Upper lobe of left lung (tissue), 6 donors: ENCODE measurements around the gene CCDC178. TPM values are rescaled to one million over a fixed set of nuclear protein-coding genes. Genes with fewer than 3 reads are reported as not detected.
"Not testable (repeated sequence)": the region's sequence is repeated elsewhere in the genome, so short reads cannot be mapped to it uniquely, and the experiment has no call there.

Source experiments
- ATAC-seq, 2 donors: fragments of 200-7000 bp; cut with Tn5 transposase; one replicate each; pipeline ENCODE4 v1.9.1; 2022; ENCODE audit warnings: mild to moderate bottlenecking in 2 of 2, moderate library complexity in 2 of 2; ENCODE audit not compliant: low FRiP score in 2 of 2
- DNase-seq, 2 donors: peaks; one replicate each; pipeline ENCODE4 v3.0.0-alpha.2; 2019 to 2020
- H3K27ac ChIP-seq, 4 donors: fragments of 200-600 bp; sonication (generic); one replicate each; pipeline ENCODE4 v1.5.1; 2016 to 2019
- H3K27me3 ChIP-seq, 4 donors: fragments of 200-600 bp; sonication (generic); one replicate each; pipeline ENCODE4 v1.5.1; 2017 to 2019
- H3K36me3 ChIP-seq, 4 donors: fragments of 200-600 bp; sonication (generic); one replicate each; pipeline ENCODE4 v1.5.1; 2016 to 2019
- H3K4me1 ChIP-seq, 4 donors: fragments of 200-600 bp; sonication (generic); one replicate each; pipeline ENCODE4 v1.5.1; 2018 to 2019
- H3K4me3 ChIP-seq, 4 donors: fragments of 200-600 bp; sonication (generic); one replicate each; pipeline ENCODE4 v1.5.1; 2017 to 2019; ENCODE audit warnings: mild to moderate bottlenecking in 2 of 4, moderate library complexity in 1 of 4
- H3K9me3 ChIP-seq, 4 donors: fragments of 200-600 bp; sonication (generic); one replicate each; pipeline ENCODE4 v1.5.1; 2018 to 2019
- EP300 ChIP-seq, 4 donors: sonication (generic); formaldehyde crosslinking; IDR thresholded peaks; one replicate each; pipeline ENCODE4 v1.5.1; 2017; ENCODE audit warnings: antibody characterized with exemption in 4 of 4, control low read depth in 2 of 4
- POLR2A ChIP-seq, 4 donors: fragments of 450-650 bp; IDR thresholded peaks; one replicate each; pipeline ENCODE4 v1.5.1; 2016 to 2017; ENCODE audit warnings: antibody characterized with exemption in 4 of 4, mild to moderate bottlenecking in 2 of 4
- POLR2AphosphoS5 ChIP-seq, 2 donors: sonication (generic); formaldehyde crosslinking; IDR thresholded peaks; one replicate each; pipeline ENCODE4 v1.5.1; 2017; ENCODE audit warnings: antibody characterized with exemption in 2 of 2
- WGBS, 2 donors: methylation state at CpG; one replicate each; pipeline ENCODE4 v1.1.5; 2017 to 2018; 5-methylcytosine and 5-hydroxymethylcytosine counted together
- total RNA-seq, 6 donors: library from RNA; depleted of rRNA in 4 of 6; stranded (reverse); fragments of >200 nt in 4 of 6; gene quantifications; one replicate each; pipeline versions ENCODE4 v1.1.0 to v1.2.1, GENCODE V29; 2016 to 2021
- TF ChIP-seq, protein P1 (sequence below), 6 experiments: fragments of 450-650 bp in 4 of 6; fragments of 200-600 bp in 2 of 6; sonication (generic) in 2 of 6; IDR thresholded peaks; one replicate each; pipeline ENCODE4 v1.5.1; 2016 to 2019; ENCODE audit warnings: antibody characterized with exemption in 6 of 6
- donor health status: DM: no; HTN: no; CAD: no; lungs with moderate emphysema.
- donor health status: DM: no; HTN: yes; CAD: no; lungs with severe emphysema.

The CCDC178 gene
- total RNA-seq, 6 donors from 2014 or later, result 0.89 to 1.4 TPM; not detected in 4

DNA sequence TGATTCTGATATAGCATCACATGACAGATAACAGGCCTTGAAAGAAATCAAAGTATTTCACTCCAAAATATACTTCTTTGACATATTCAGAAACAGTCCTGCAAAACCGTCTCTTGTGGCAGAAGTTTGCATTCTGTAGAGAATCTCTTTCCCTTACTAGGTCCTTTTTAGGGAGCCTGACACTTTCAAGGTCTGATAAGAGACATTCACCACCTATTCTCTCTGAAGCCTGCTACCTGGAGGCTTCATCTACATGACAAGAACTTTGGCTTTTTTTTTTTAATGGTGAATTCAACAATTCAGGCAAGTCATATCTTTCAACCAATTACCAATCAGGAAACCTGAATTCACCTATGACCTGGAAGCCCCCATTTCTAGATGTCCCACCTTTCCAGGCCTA, 83.8 kb downstream of the CCDC178 start:
- Histone ChIP-seq H3K4me3 (no peak overlapping the region), H3K27ac (no peak overlapping the region), H3K27me3 (no peaks in the 10 kb centered on the region), H3K9me3 (peaks cover 0 to 4% (median 2%) of the 10 kb centered on the region in 4 donors), H3K36me3 (no peaks in the 10 kb centered on the region), H3K4me1 (no peaks in the 10 kb centered on the region)
- 86 to 96% methylated on average over 1 of the region's 1 CpG for WGBS, 2 donors
- ATAC-seq, result no peak
- DNase-seq, result no peak
- TF ChIP-seq POLR2A (IDR thresholded peaks at IDR 0.05) (no peak), EP300 (IDR thresholded peaks at IDR 0.05) (no peak), POLR2AphosphoS5 (IDR thresholded peaks at IDR 0.05) (no peak)
- TF ChIP-seq, protein P1, sequence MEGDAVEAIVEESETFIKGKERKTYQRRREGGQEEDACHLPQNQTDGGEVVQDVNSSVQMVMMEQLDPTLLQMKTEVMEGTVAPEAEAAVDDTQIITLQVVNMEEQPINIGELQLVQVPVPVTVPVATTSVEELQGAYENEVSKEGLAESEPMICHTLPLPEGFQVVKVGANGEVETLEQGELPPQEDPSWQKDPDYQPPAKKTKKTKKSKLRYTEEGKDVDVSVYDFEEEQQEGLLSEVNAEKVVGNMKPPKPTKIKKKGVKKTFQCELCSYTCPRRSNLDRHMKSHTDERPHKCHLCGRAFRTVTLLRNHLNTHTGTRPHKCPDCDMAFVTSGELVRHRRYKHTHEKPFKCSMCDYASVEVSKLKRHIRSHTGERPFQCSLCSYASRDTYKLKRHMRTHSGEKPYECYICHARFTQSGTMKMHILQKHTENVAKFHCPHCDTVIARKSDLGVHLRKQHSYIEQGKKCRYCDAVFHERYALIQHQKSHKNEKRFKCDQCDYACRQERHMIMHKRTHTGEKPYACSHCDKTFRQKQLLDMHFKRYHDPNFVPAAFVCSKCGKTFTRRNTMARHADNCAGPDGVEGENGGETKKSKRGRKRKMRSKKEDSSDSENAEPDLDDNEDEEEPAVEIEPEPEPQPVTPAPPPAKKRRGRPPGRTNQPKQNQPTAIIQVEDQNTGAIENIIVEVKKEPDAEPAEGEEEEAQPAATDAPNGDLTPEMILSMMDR (IDR thresholded peaks at IDR 0.05), result no peak

- Histone ChIP-seq H3K27ac (no peak overlapping the region), H3K36me3 (no peaks in the 10 kb centered on the region), H3K4me1 (no peaks in the 10 kb centered on the region), H3K9me3 (peaks cover 0 to 4% (median 2%) of the 10 kb centered on the region in 4 donors), H3K27me3 (no peaks in the 10 kb centered on the region), H3K4me3 (no peak overlapping the region)
- ATAC-seq (no peak), DNase-seq (no peak)
- WGBS, 2 donors, result 64 to 73% methylated on average over 1 of the region's 1 CpG
- TF ChIP-seq, protein P1 (IDR thresholded peaks at IDR 0.05), result no peak
- TF ChIP-seq EP300 (IDR thresholded peaks at IDR 0.05), result no peak
- TF ChIP-seq POLR2A (IDR thresholded peaks at IDR 0.05), result no peak
- no peak for TF ChIP-seq POLR2AphosphoS5 (IDR thresholded peaks at IDR 0.05)
These were observed 84.8 kb downstream of the CCDC178 start for GRCh38 chr18:33355756-33356155.

DNA sequence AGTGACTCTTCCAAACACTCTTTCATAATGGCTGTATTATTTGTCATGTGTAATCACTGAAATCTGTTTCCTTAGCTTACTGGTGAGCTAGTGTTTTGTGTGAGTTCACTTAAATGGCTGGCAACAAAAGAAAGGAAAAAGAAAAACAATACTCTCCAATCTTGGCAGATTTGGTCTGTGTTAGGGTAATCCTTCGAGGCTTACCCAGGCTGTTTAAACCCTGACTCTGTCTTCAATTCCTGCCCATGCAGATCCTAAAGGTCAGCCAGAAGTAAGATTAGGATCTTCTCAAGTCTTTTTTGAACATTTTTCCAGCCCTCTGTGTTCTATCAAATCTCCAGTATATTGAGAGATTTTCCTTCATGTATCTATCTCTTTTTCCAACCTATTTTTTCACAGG, 85.3 kb downstream of the CCDC178 start:
- peaks cover 0 to 4% (median 2%) of the 10 kb centered on the region in 4 donors for H3K9me3 ChIP-seq
- no peaks in the 10 kb centered on the region for H3K4me1 ChIP-seq
- no peak overlapping the region for H3K4me3 ChIP-seq
- 48 to 51% methylated on average over 1 of the region's 1 CpG for WGBS, 2 donors
- no peaks in the 10 kb centered on the region for H3K36me3 ChIP-seq
- H3K27me3 ChIP-seq, result no peaks in the 10 kb centered on the region
- H3K27ac ChIP-seq, result no peak overlapping the region
- ATAC-seq, result no peak
- TF ChIP-seq POLR2AphosphoS5 (IDR thresholded peaks at IDR 0.05) (no peak), POLR2A (IDR thresholded peaks at IDR 0.05) (no peak), EP300 (IDR thresholded peaks at IDR 0.05) (no peak)
- TF ChIP-seq, protein P1 (IDR thresholded peaks at IDR 0.05), result no peak
- no peak for DNase-seq

DNA sequence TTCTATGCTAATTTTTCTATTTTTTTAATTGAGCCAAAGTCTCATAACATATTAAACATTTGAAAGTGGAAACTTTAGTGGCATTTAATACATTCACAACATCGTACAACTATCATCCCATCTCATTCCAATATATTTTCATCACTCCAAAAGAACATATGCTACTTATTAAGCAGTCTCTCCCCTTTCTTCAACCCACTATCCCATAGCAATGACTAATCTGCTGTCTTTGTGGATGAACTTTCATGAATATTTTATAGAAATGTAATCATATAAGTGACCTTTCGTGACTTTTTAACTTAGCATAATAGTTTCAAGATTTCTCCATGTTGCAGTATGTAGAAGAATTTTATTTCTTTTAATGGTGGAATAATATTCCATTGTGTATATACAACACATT, 90.3 kb downstream of the CCDC178 start:
- no peak for TF ChIP-seq EP300 (IDR thresholded peaks at IDR 0.05)
- H3K4me3 ChIP-seq, result no peak overlapping the region
- no peak overlapping the region for H3K27ac ChIP-seq
- H3K9me3 ChIP-seq, result no peaks in the 10 kb centered on the region
- no peaks in the 10 kb centered on the region for H3K27me3 ChIP-seq
- 89 to 90% methylated on average over 2 of the region's 2 CpGs for WGBS, 2 donors
- ATAC-seq, result no peak
- no peaks in the 10 kb centered on the region for H3K4me1 ChIP-seq
- no peak for DNase-seq
- no peaks in the 10 kb centered on the region for H3K36me3 ChIP-seq

DNA sequence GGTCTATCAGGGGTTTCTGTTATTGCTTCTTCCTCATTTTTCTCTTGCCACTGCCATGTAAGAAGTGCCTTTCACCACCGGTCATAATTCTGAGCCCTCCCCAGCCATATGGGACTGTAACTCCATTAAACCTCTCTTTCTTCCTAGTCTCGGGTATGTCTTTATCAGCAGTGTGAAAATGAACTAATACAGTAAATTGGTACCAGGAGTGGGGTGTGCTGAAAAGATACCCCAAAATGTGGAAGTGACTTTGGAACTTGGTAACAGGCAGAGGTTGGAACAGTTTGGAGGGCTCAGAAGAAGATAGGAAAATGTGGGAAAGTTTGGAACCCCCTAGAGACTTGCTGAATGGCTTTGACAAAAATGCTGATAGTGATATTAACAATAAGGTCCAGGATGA, 100.8 kb downstream of the CCDC178 start:
- WGBS, 2 donors, result 86 to 91% methylated on average over 2 of the region's 2 CpGs
- not testable (repeated sequence) for ATAC-seq, H3K36me3 ChIP-seq, H3K27ac ChIP-seq, H3K4me3 ChIP-seq, DNase-seq, H3K27me3 ChIP-seq, H3K4me1 ChIP-seq
- peaks cover 0 to 12% (median 8%) of the 10 kb centered on the region in 4 donors for H3K9me3 ChIP-seq

DNA sequence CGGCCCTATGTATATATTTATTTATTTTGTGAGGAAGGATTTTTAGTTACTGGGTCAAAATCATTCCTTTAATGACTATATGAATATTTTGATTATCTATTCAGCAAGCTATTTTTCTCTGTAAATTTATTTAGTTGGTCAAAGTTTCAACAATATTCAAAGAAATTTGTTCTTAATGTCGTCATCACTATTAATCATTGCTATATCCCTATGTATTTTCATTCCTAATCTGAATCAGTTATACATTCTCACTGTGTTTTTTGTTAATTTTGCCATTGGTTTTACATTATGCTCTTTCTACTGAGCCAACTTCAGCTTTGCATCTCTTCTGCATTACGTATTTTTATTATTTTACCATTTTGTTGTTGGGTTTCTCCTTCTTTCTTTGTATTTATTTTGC, 105.7 kb downstream of the CCDC178 start:
- no peak overlapping the region for H3K27ac ChIP-seq
- H3K4me3 ChIP-seq, result no peak overlapping the region
- WGBS, 2 donors, result 67% methylated on average over 3 of the region's 3 CpGs
- DNase-seq (no peak), ATAC-seq (no peak)
- no peaks in the 10 kb centered on the region for H3K27me3 ChIP-seq
- TF ChIP-seq EP300 (IDR thresholded peaks at IDR 0.05) (no peak), POLR2A (IDR thresholded peaks at IDR 0.05) (no peak), POLR2AphosphoS5 (IDR thresholded peaks at IDR 0.05) (no peak)
- TF ChIP-seq, protein P1 (IDR thresholded peaks at IDR 0.05), result no peak
- peaks cover 0 to 5% (median under 1%) of the 10 kb centered on the region in 4 donors for H3K9me3 ChIP-seq
- H3K4me1 ChIP-seq, result no peaks in the 10 kb centered on the region
- H3K36me3 ChIP-seq, result no peaks in the 10 kb centered on the region
